ENCODE data around the gene PADI3. TPM values are rescaled to one million over a fixed set of nuclear protein-coding genes. Genes with fewer than 3 reads are reported as not detected.

The PADI3 gene
- total RNA-seq, 1 experiment from 2014 or later = not detected

Small RNAs within 50 kb of the gene (small RNA-seq; reads per million reads assigned to genes)
- gene MIR3972 = not detected

Other genes starting within 250 kb of the PADI3 start
- gene ATP13A2, start 237.2 kb upstream of the PADI3 start, total RNA-seq (2014; rRNA removed; shearing (Covaris generic); ENCODE audit: low replicate concordance) = 13.6 and 24.1 TPM in 2 replicates
- 157 and 172 TPM in 2 replicates for gene SDHB, start 195.1 kb upstream of the PADI3 start, total RNA-seq (2014; rRNA removed; shearing (Covaris generic); ENCODE audit: low replicate concordance)
- gene PADI2, start 129.6 kb upstream of the PADI3 start, total RNA-seq (2014; rRNA removed; shearing (Covaris generic); ENCODE audit: low replicate concordance) = not detected in 2 replicates
- not detected in 2 replicates for gene PADI1, start 44.0 kb upstream of the PADI3 start, total RNA-seq (2014; rRNA removed; shearing (Covaris generic); ENCODE audit: low replicate concordance)
- gene PADI4, start 59.1 kb downstream of the PADI3 start, total RNA-seq (2014; rRNA removed; shearing (Covaris generic); ENCODE audit: low replicate concordance) = not detected in 2 replicates
- gene PADI6, start 123.1 kb downstream of the PADI3 start, total RNA-seq (2014; rRNA removed; shearing (Covaris generic); ENCODE audit: low replicate concordance) = not detected in 2 replicates
- 84.2 and 94.5 TPM in 2 replicates for gene RCC2, start 190.6 kb downstream of the PADI3 start, total RNA-seq (2014; rRNA removed; shearing (Covaris generic); ENCODE audit: low replicate concordance)

Data from Karpas-422 (cell line).